Left ventricle myocardium inferior (tissue), 1 donor: Measurements from ENCODE around the gene ACE2. TPM values are rescaled to one million over a fixed set of nuclear protein-coding genes. Genes with fewer than 3 reads are reported as not detected.

Experiments
- DNase-seq: peaks from one replicate; pipeline ENCODE4 v3.0.0-alpha.2; 2020
- H3K27ac ChIP-seq: fragments of 200-600 bp; replicated peaks from 2 replicates; pipeline ENCODE4 v1.8.0; 2021
- H3K27me3 ChIP-seq: fragments of 200-600 bp; 2 replicates; pipeline ENCODE4 v1.8.0; 2021; ENCODE audit warnings: low read depth
- H3K36me3 ChIP-seq: fragments of 200-600 bp; 2 replicates; pipeline ENCODE4 v1.8.0; 2021
- H3K4me1 ChIP-seq: fragments of 200-600 bp; 2 replicates; pipeline ENCODE4 v1.8.0; 2021
- H3K4me3 ChIP-seq: fragments of 200-600 bp; 2 replicates; pipeline ENCODE4 v1.8.0; 2021; ENCODE audit warnings: mild to moderate bottlenecking, moderate library complexity
- H3K9me3 ChIP-seq: fragments of 200-600 bp; replicated peaks from 2 replicates; pipeline ENCODE4 v1.8.0; 2021
- intact Hi-C: fragments of 100-400 bp; cut with micrococcal nuclease; formaldehyde crosslinking; loops from one replicate; pipeline ENCODE4 v1.11.0; 2022
- total RNA-seq: library from RNA; stranded (reverse); fragmentation: NEBNext Ultra II Directional; extraction: Animal tissue kit (Norgen Biotek cat#: 25700); gene quantifications from one replicate; pipeline ENCODE4 v1.2.1, GENCODE V29; 2021
- TF ChIP-seq, protein P1 (sequence below): fragments of 200-600 bp; IDR thresholded peaks from 2 replicates; pipeline ENCODE4 v1.8.0; 2021; ENCODE audit warnings: antibody characterized with exemption, mild to moderate bottlenecking, borderline replicate concordance
- donor health status: DM: no; HTN: yes; CAD: no; lungs with severe emphysema.

ACE2 gene
- total RNA-seq, 1 donor from 2014 or later: 14.0 TPM

DNA sequence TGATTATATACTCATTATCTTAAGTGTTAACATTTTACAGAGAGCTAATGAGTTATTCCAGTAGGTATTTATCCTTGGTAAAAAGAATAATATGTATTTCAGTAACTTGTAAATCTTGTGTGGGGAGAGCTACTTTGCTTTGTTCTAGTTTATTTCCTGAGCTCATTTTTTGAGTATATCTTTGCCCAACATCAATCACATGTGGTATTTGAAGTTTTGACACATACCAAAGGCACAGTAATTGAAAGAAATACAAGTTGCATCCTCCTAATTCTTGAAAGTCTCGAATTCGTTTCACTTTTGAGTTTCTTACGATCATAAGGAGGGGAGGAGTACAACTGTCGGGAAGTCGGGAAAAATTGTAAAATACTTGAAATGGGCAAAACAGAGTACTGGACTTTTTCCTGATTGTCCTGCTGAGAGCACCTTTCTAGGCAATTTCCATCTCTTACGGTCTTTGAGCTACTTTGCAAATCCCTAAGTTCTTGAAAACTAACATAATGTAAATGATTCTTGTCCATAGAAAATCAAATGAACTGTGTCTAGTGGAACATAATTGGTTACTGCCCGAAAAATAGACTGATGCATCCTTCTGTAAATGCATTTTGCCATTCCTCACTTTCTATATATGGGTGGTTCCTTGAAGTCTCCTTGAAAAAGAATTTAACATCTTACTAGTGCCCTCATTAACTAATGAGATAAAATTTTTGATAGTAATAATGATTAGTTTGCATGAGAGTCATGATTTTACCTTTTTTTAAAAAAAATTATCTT, 43.2 kb upstream of the ACE2 start:
- Histone ChIP-seq H3K9me3 (no peaks in the 10 kb centered on the region), H3K27me3 (no peaks in the 10 kb centered on the region), H3K36me3 (no peaks in the 10 kb centered on the region), H3K4me3 (no peak overlapping the region), H3K4me1 (no peaks in the 10 kb centered on the region), H3K27ac (no peak overlapping the region)
- intact Hi-C loops: no loop called here
- TF ChIP-seq, protein P1, sequence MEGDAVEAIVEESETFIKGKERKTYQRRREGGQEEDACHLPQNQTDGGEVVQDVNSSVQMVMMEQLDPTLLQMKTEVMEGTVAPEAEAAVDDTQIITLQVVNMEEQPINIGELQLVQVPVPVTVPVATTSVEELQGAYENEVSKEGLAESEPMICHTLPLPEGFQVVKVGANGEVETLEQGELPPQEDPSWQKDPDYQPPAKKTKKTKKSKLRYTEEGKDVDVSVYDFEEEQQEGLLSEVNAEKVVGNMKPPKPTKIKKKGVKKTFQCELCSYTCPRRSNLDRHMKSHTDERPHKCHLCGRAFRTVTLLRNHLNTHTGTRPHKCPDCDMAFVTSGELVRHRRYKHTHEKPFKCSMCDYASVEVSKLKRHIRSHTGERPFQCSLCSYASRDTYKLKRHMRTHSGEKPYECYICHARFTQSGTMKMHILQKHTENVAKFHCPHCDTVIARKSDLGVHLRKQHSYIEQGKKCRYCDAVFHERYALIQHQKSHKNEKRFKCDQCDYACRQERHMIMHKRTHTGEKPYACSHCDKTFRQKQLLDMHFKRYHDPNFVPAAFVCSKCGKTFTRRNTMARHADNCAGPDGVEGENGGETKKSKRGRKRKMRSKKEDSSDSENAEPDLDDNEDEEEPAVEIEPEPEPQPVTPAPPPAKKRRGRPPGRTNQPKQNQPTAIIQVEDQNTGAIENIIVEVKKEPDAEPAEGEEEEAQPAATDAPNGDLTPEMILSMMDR: no peak
- DNase-seq: no peak

DNA sequence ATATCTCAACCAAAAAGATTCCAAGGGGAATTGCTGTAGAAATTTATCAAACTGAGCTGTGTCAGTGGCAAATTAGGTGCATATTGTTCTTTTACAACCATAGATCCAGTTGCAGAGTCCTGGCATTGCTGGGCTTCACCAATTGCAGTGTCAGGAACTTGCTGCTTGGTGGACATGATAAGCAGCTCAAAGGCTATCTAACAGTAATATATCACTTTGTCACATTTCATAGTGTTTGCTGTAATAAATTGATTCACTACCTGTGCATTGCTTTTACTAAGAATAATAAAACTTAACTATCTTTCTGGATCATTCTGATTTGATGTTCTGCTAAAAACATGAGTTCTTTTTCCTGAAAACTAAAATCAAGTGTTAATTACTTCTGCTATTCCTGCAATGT, 30.9 kb upstream of the ACE2 start:
- Histone ChIP-seq H3K9me3 (no peaks in the 10 kb centered on the region), H3K4me3 (no peak overlapping the region), H3K27me3 (no peaks in the 10 kb centered on the region), H3K27ac (no peak overlapping the region), H3K36me3 (no peaks in the 10 kb centered on the region), H3K4me1 (no peaks in the 10 kb centered on the region)
- TF ChIP-seq, protein P1: no peak
- DNase-seq: no peak
- intact Hi-C loops: no loop called here

DNA sequence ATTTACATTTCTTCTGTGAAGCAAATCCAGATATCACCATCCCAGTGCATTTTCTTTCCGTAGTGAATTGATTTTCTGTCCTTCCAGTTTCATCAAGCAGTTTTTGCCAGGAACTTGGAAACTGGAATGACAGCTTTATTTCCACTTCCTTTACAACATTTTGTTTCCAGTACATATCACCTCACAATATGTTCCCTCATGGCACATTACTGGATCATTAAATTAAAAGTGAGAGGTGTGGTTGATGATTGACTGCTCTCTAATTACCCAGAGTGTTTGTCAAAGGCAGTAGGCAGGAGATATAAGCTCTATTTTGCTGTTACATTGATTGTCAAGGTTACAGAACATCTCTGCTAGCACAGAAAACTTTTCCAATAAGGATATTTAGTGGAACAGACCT, 22.3 kb upstream of the ACE2 start:
- no peaks in the 10 kb centered on the region for H3K36me3 ChIP-seq
- DNase-seq: no peak
- H3K9me3 ChIP-seq: no peaks in the 10 kb centered on the region
- H3K27me3 ChIP-seq: no peaks in the 10 kb centered on the region
- intact Hi-C loops: no loop called here
- H3K4me1 ChIP-seq: no peaks in the 10 kb centered on the region
- TF ChIP-seq, protein P1: no peak
- no peak overlapping the region for H3K27ac ChIP-seq
- no peak overlapping the region for H3K4me3 ChIP-seq

DNA sequence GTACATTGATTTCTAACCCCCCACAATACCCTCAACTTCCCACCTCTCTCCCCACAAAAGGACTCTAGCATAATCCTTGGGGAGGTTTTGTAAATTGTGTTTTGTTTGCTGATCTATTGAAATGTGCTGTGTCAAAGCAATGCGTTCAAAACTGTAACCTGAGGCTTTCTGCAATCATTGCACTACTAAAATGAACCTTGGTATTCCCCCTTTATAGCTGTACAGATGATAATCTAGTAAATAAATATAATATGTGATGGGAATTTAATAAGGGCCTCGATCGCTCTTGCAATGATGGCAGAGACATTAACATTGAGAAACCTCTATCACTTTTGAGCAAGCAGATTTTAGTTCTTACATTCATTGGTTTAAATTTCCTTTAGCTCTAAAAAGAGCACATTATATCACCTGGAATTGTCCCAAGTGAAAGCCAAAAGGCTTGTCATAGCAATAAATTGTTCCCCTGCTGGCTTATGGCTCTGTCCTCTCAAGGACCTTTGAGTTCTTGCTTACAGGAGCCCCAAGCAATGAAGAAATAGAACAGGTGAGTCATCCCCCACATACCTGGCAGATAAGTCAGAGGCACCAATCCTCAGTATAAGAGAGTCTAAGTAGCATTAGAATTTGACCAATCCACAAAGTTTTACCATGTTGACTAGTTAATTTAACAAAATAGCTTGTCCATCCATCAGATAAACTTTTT, 18.4 kb upstream of the ACE2 start:
- DNase-seq: no peak
- TF ChIP-seq, protein P1: no peak
- Histone ChIP-seq H3K27ac (no peak overlapping the region), H3K4me3 (no peak overlapping the region), H3K9me3 (no peaks in the 10 kb centered on the region), H3K4me1 (no peaks in the 10 kb centered on the region), H3K27me3 (no peaks in the 10 kb centered on the region), H3K36me3 (no peaks in the 10 kb centered on the region)
- intact Hi-C loops: no loop called here

DNA sequence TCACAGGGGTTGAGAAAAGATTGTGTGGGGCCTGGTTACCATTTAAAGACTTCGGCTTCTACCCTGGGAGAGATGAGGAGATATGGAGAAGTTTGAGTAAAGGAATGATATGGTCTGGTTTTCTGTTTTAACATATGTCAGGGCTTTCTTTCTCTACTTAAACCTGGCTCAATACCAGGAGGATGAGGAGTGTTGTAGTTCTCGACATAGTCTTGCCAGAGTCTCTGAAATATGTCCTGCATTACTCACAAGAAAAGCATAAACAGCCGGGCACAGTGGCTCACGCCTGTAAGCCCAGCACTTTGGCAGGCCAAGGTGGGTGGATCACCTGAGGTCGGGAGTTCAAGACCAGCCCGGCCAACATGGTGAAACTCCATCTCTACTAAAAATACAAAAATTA, 16.4 kb upstream of the ACE2 start:
- no peak for DNase-seq
- Histone ChIP-seq H3K27me3 (no peaks in the 10 kb centered on the region), H3K4me1 (no peaks in the 10 kb centered on the region), H3K4me3 (no peak overlapping the region), H3K9me3 (no peaks in the 10 kb centered on the region), H3K27ac (peak overlapping the region; percentile 30), H3K36me3 (no peaks in the 10 kb centered on the region)
- intact Hi-C loops: no loop called here
- TF ChIP-seq, protein P1: no peak
